ENCODE measurements around the gene DHRS7B. TPM values are rescaled to one million over a fixed set of nuclear protein-coding genes. Genes with fewer than 3 reads are reported as not detected.

DHRS7B gene
- total and polyA plus RNA-seq, 2 of the 13 experiments (the other 11 are each of a cell fraction or from before 2014, with no cell fraction given): 20.0 to 35.8 TPM

DNA sequence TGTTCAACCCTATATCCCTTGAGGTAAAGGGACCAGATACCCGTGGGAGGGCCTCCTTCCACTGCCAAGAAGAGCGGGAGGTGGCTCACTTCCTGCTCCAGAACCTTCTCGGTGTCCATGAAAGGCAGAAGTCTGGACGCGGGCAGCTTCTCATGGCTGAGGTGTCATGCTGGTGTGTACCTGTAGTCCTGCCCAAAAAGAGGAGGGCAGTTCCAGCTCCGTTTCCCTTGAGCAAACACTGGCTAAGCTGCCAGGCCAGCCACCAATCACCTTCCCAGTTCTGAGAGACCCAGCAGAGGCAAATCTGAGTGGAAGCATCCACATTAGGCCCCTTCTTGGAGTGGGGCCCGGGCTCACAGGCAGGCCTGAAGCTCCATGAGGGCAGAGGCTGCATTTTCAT lies 81.6 kb downstream of the DHRS7B start:
- POLR2A ChIA-PET: no interaction called here
- CTCF ChIA-PET (ENCODE audit: low intra/inter-chr PET ratio, low total read pairs): no interaction called here
- Histone ChIP-seq H2AFZ (ENCODE audit: low read length) (no peak overlapping the region), H3K79me2 (ENCODE audit: insufficient read depth, low read length) (peaks cover 86% of the 10 kb centered on the region), H3K4me1 (ENCODE audit: insufficient read depth, low read length) (peaks cover 27% of the 10 kb centered on the region), H3K36me3 (replicated peaks in 1 of 2; ENCODE audit: control insufficient read depth in 1 of 2, insufficient read depth in 2 of 2, low read length in 2 of 2) (peaks cover 8 to 33% of the 10 kb centered on the region in 2 experiments; a peak in 4 of 5 replicates), H3K4me2 (ENCODE audit: low read depth, low read length) (no peak overlapping the region), H3K4me3 (replicated peaks in 1 of 3; ENCODE audit: insufficient read depth in 1 of 3, low read depth in 2 of 3, low read length in 3 of 3) (no peak overlapping the region), H3K9ac (ENCODE audit: insufficient read depth, low read depth, low read length) (no peak overlapping the region), H3K27me3 (ENCODE audit: control insufficient read depth in 1 of 2, insufficient read depth in 2 of 2, low read length in 2 of 2) (no peaks in the 10 kb centered on the region; a peak in 1 of 5 replicates), H3K9me3 (ENCODE audit: low read length) (no peaks in the 10 kb centered on the region), H4K20me1 (ENCODE audit: insufficient read depth, low read length) (peaks cover 45% of the 10 kb centered on the region), H3K27ac (ENCODE audit: extremely low read length, insufficient read depth, low read length) (no peak overlapping the region)
- 92% methylated on average over 5 of the region's 7 CpGs for WGBS (ENCODE audit: low lambda C conversion rate)
- ATAC-seq (no peak), FAIRE-seq (no peak), DNase-seq (ENCODE audit: low spot score) (no peak)
- TF ChIP-seq SAFB2 (CRISPR knock-in tag; IDR thresholded peaks at IDR 0.05; ENCODE audit: borderline replicate concordance, low read depth) (no peak), ZNF326 (CRISPR knock-in tag; IDR thresholded peaks at IDR 0.05; ENCODE audit: borderline replicate concordance) (no peak), RBAK (CRISPR knock-in tag; IDR thresholded peaks at IDR 0.05) (no peak), PAWR (CRISPR knock-in tag; IDR thresholded peaks at IDR 0.05; ENCODE audit: borderline replicate concordance) (no peak), EHMT2 (IDR thresholded peaks at IDR 0.05; ENCODE audit: borderline replicate concordance, low read depth, low read length) (no peak), ZNF850 (CRISPR knock-in tag; conservative IDR thresholded peaks at IDR 0.05) (no peak), HNRNPK (IDR thresholded peaks at IDR 0.05; ENCODE audit: low read depth, low read length, poor library complexity, severe bottlenecking) (no peak), ZMYM3 (CRISPR knock-in tag; IDR thresholded peaks at IDR 0.05) (no peak), ZNF430 (CRISPR knock-in tag; IDR thresholded peaks at IDR 0.05) (no peak)
- TF ChIP-seq, protein P1, sequence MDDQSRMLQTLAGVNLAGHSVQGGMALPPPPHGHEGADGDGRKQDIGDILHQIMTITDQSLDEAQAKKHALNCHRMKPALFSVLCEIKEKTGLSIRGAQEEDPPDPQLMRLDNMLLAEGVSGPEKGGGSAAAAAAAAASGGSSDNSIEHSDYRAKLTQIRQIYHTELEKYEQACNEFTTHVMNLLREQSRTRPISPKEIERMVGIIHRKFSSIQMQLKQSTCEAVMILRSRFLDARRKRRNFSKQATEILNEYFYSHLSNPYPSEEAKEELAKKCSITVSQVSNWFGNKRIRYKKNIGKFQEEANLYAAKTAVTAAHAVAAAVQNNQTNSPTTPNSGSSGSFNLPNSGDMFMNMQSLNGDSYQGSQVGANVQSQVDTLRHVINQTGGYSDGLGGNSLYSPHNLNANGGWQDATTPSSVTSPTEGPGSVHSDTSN (CRISPR knock-in tag; IDR thresholded peaks at IDR 0.05; ENCODE audit: borderline replicate concordance): no peak
- TF ChIP-seq, protein P2, sequence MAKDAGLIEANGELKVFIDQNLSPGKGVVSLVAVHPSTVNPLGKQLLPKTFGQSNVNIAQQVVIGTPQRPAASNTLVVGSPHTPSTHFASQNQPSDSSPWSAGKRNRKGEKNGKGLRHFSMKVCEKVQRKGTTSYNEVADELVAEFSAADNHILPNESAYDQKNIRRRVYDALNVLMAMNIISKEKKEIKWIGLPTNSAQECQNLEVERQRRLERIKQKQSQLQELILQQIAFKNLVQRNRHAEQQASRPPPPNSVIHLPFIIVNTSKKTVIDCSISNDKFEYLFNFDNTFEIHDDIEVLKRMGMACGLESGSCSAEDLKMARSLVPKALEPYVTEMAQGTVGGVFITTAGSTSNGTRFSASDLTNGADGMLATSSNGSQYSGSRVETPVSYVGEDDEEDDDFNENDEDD (CRISPR knock-in tag; IDR thresholded peaks at IDR 0.05; ENCODE audit: borderline replicate concordance): no peak
- TF ChIP-seq, protein P3, sequence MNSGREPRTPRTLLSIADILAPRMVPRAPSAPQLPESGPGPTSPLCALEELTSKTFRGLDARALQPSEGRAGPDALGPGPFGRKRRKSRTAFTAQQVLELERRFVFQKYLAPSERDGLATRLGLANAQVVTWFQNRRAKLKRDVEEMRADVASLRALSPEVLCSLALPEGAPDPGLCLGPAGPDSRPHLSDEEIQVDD (CRISPR knock-in tag; IDR thresholded peaks at IDR 0.05; ENCODE audit: borderline replicate concordance): no peak
- TF ChIP-seq, protein P4, sequence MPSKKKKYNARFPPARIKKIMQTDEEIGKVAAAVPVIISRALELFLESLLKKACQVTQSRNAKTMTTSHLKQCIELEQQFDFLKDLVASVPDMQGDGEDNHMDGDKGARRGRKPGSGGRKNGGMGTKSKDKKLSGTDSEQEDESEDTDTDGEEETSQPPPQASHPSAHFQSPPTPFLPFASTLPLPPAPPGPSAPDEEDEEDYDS (CRISPR knock-in tag; IDR thresholded peaks at IDR 0.05): no peak
- in situ Hi-C loops (cut with HindIII; ENCODE audit: extremely low pct_ligation_motif_present, low pct_unique_long_range_greater_than_20kb) (no loop called here), intact Hi-C loops (cut with micrococcal nuclease; ENCODE audit: unreplicated experiment) (no loop called here)
- BruUV-seq (replicated peaks): no TSS peak
